A172 (cell line): Measurements from ENCODE around the gene PLCH2. TPM values are rescaled to one million over a fixed set of nuclear protein-coding genes. Genes with fewer than 3 reads are reported as not detected.

ENCODE experiments used
- DNase-seq: peaks from one replicate; pipeline ENCODE4 v3.0.0-alpha.2; 2015; ENCODE audit warnings: low spot score
- total RNA-seq: library from RNA; depleted of rRNA; stranded (reverse); fragments of >200 nt; shearing (Covaris generic); gene quantifications from 2 replicates; pipeline ENCODE4 v1.2.3, GENCODE V29; 2014

PLCH2 gene
- total RNA-seq, 1 experiment from 2014 or later: not detected

DNA sequence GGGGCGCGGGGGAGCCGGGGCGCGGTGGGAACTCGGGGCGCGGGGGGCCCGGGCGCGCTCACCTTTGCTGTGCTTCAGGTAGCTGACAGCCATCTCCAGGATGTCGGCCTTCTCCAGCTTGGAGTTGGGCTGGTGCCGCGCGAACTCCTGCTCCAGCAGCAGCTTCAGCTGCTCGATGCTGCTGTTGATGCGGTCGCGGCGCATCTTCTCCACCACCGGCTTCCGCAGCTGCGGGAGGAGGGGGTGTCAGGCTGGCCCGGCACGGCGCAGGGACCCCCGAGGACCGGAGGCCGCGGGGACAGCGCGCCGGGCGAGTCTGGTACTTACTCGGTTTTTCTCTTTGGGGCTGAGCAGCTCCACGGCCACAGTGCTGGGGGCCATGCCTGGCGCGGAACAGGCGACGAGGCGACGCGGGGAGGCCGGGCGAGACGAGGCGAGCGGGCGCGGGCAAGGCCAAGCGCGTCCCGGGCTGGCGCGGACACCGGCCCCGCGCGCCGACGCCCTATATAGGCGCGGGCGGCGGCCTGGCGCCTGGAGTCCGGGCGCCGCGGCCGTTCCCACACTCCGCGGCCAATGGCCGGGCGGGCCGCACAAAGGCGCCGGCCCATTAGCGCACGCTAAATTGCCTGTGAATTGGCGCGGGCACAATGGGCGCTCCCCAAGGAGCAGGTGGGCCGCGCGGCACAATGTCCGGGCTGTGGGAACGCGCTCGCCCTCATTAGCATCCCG lies 53.9 kb downstream of the PLCH2 start, which contains the start of gene HES5:
TSS of gene HES5 (minus strand) at position 480 of the 729 bp plus-strand sequence. CDS start at position 381, 99 bp downstream.
- DNase-seq: no peak

DNA sequence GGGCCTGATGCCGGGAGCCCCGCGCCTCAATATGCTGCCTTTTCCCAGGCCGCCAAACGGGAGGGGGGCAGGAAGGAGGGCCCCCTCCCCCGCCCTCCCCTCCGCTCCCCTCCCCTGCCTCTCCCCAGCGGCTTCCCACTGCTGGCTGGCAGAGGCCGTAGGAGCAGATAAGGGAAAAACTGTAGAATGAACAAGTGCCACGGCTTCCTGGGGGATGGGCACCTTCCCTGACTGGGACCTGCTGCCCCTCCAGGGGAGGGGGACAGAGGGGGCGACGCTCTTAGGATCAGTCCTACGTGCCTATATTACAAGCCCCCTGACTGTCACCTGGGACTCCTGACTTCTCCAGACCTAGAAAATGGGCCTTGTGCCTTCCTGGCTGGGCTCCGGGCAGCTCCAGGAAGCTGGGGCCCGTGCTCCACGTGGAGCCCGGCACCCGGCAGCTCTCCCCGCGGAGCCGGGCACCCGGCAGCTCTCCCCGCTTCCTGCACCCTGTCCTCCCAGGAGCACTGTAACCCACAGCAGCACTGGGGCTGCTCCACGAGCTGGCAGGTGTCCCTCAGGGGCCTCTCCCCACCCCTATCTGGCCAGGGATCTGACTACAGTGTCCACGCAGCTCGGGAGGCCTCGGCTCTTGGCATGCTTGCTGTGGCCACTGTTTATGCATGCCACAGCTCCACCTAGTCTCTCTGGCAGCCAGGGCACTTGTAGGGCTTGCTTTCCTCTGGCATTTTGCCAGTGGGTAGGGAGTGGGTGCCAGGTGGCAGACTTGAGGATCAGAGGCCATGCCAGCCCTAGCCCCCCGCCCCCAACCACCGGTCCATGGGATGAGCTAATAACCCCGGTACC lies 54.6 kb downstream of the PLCH2 start:
- DNase-seq: no peak

DNA sequence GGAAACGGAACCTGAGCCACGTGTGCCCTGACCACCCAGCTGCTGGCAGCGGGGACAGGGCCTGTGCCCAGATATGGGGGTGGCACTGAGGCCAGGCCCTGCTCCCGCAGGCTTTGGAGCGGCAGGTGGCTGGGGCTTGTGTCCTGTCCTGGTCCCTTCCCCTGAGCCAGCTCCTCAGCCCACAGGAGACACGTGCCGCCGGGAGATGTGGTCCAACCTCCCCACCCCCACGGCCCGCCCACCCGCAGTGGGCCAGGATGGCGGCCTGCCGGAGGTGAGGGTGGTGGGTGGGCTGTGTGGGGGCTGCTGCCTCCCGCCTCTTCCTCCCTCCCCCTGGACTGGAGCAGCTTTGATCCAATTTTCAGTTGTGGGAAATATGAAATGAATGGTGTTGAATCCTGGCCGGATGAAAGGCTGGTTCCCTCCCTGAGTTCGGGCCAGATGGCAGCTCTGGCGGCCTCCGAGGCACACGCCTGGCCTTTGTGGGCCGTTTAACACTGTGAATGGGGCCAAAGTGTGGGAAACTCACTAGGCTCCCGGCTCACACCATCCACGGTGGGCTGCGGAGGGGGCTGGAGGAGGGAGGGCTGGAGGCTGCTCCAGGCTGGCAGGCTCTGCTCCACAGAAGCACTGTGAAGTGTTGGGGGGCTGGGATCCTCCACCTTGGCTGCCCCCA lies 56.5 kb downstream of the PLCH2 start:
- DNase-seq: no peak

DNA sequence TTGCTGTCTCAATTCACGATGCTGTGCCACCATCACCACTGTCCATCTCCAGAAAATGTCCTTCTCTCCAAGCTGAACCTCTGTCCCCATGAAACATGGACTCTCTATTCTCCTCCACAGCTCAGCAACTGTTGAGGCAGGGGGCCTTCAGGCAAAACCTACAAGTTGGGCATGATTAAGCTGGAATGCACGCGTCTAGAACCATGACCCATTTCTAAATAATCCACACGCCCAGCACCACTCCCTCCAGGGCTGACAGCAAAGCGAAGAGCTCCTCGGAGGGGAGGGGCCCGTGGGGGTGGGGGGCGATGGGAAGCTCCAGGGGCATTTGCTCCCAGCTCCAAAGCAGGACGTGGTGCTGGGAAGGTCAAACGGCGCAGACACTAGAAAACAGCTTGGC lies 57.3 kb downstream of the PLCH2 start:
- DNase-seq: peak; percentile 25

DNA sequence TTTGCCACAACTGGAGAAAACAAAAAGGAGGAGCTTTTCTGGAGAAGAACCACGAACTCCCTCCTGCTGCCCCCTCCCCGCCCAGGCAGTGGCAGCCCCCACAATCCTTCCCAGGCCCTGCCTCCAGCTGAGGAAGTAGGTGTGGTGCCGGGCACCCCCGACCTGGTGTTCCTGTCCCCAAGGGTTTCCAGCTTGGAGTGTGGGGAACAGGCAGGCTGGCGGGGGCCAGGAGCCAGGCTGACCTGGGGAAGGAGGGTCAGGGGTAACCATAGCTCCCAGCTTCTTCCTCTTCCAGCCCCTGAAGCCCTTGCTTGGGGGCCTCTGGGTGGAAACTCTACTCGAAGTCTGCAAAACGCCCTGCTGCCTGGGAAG lies 58.2 kb downstream of the PLCH2 start:
- DNase-seq: no peak

DNA sequence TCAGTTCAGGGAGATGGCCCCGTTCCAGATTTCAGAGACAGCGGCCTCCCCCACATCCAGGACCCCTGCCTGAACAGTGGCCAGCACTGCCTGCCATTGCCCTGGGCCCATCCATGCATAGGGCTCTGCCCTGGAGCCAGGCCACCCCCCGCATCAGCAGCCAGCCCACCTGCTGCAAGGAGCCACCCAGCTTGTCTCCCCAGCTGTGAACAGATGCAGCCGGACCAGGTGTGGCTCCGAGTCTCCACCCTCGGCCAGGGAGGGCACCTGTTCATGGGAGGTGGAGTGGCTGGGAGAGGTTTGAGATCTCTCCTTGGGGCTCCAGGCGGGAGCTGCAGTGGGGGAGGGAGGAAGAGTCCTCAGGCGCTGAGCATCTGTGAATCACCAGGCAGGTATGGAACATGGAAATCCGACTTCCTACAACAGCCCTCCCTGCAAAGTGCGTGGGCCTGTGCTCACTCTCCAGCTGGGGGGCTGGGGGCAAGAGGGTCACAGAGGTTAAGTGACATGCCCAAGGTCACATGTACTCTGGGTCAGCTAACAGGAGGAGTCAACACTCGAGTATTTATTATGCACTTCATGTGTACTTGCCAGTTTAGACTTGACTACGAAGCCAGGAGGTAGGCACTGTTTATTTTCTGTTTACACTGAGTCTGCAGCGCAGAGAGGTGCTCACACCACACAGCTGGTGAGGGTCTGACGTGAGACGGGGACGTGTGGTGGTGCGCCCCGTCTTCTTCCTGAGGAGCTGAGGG lies 58.8 kb downstream of the PLCH2 start:
- peak; percentile 46 for DNase-seq

DNA sequence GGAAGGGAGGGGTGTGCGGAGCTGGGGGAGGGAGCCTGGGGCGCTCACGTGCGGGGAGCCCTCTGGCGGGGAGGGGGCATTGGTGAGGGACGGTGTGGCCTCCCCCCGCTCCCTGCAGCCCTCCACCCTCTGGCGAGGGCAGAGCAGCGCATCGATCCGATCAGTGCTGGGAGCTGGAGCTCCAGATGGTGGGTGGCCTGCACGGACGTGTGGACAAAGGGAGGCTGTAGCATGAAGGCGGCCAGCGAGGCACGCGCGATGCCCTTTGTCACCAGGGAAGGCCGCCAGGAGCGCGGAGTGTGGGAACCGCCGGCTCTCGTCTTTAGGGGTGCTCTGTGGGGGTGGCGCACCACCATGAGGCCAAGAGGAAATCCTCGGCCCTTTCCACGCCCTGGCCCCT lies 59.4 kb downstream of the PLCH2 start:
- DNase-seq: no peak

DNA sequence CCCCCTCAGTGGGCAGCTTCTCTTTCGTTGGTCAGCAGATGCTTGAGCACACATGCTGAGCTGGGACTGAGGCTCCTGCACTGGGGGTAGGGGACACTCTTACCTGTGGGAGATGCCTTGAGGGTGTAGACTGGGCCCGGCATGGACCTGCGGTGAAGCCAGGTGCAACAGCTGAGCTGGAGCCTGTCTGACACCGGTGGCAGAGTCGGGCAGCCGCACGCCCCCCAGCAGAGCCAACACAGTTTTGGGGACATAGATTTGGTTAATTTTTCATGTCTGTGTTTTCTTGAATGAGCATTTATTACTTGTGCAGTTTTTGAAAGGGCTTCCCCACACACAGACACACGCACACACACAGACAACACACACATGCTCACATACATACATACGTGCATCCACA lies 59.9 kb downstream of the PLCH2 start:
- no peak for DNase-seq

DNA sequence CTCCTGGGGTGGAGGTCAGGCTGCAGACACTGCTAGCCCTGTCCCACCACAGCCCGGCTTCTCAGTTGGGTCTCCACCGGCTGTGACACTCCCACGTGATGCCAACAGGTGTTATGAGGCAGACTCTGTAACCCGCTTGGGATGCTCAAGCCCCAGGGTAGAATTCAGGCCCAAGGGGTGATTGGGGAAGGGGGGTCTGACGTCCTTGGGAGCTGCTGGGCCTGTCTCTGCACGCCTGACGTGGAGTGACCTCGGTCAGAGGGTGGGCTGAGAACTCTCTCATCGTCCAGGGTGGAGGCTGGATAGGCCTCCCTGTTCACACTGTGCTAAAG lies 61.7 kb downstream of the PLCH2 start:
- no peak for DNase-seq

DNA sequence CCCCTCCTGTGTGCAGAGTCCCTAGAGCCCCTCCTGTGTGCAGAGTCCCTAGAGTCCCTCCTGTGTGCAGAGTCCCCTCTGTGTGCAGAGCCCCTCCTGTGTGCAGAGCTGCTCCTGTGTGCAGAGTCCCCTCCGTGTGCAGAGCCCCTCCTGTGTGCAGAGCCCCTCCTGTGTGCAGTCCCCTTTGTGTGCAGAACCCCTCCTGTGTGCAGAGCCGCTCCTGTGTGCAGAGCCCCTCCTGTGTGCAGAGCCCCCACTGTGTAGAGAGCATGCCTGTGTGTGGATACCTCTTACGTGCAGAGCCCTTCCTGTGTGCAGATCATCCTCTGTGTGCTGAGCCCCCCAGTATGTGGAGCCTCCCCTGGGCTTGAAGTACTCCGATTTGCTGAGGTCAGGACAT lies 62.3 kb downstream of the PLCH2 start:
- DNase-seq: no peak

DNA sequence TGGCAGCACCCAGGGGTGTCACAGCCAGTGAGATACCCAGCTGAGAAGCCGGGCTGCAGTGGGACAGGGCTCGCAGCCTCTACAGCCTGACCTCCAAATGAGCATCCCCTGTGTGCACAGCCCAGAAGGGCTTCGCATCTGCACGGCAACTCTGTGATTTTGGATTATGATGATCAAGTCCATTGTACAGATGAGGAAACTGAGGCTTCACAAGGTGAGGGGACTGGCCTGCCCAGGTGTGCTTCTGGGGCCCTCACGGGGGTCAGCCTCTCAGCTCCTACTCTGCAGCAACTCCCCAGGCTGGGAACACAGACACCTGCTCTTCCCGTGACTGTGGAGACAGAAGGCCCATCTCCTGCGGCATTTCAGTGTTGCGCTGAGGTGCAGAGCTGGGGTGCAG lies 62.8 kb downstream of the PLCH2 start:
- no peak for DNase-seq

DNA sequence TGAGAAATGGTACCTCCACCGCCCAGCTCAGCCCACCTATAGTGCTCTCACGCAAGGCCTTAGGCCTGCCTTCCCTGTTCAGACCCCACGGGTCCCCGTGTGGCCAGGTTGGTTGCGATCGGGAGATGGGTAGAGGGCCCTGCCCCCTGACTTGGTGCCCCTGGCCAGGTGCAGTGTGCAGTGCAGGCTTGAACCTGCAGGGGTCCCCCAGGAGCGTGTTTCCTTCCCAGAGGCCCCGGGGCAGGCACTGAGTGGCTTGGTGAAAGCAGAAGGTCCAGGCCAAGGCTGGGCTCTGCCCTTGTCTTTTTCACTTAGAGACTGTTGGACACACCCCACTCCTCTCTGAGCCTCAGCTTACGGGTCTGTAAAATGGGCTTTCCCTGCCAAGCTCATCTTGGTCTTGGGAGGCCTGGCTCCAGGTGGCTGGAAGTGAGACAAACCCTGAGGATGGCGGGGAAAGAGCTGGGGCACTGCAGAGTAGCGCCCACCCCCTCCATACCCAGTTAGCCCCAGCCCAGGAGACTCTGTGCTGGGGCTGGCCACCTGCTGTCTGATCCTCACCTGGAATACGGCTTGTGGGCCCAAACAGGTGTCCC lies 63.3 kb downstream of the PLCH2 start:
- DNase-seq: no peak

DNA sequence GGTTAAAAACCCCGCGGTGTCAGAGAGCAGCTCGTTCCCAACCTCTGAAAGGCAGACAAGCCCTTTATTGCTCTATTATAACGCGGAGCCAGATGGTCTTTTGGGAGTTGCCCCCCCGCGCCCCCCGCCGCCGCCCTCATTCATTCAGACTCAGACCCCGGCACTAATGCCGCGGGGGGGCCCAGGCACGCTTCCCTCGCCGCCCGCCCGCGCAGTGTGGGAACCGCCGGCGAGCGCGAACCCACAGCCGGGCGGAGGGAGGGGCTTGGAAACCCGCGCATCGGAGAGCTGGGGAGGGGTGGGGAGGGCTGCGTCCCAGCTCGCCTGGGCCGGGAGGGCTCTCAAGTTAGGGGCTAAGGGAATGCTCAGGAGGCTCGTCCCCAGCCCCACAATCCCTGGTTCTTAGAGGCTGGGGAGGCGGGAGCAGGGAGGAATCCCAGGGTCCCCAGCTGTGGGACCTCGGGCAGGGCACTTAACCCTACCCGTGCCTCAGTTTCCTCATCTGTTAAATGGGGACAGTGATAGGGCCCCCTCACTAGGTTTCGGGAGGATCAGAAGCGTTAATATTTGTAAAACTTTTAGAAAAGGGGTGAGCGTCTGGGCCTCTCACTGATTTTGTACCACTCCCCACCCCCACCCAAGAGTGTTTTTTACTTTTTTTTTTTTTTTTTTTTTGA lies 64.9 kb downstream of the PLCH2 start:
- DNase-seq: no peak

DNA sequence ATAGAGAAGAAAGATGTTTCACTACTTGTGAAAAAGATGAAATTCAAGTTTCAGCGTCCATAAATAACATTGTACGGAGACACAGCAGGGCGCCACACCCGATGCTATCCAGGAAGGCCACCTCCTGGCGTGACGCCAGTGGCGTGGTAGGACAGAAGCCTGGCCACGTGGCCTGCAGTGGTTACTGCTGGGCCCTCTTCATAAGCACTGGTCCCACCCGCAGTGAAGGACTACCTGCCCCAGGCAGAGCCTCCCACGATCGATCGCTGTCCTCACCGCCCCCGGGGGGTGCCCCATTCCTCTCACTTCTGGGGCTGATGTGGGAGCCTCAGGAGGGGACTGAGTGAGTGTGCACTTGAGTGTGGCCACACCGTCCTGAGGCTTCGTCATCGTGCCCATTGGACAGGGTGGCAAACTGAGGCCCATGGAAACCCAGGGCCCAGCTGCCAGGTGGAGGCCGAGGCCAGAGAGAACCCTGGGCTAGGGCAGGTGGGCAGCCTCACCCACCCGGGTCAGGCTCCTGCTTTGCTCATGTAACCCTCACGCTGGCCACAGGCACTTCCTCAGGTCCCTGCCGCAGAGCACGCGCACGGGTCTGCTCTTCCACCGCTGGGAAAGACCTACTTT lies 65.6 kb downstream of the PLCH2 start:
- peak; percentile 35 for DNase-seq

DNA sequence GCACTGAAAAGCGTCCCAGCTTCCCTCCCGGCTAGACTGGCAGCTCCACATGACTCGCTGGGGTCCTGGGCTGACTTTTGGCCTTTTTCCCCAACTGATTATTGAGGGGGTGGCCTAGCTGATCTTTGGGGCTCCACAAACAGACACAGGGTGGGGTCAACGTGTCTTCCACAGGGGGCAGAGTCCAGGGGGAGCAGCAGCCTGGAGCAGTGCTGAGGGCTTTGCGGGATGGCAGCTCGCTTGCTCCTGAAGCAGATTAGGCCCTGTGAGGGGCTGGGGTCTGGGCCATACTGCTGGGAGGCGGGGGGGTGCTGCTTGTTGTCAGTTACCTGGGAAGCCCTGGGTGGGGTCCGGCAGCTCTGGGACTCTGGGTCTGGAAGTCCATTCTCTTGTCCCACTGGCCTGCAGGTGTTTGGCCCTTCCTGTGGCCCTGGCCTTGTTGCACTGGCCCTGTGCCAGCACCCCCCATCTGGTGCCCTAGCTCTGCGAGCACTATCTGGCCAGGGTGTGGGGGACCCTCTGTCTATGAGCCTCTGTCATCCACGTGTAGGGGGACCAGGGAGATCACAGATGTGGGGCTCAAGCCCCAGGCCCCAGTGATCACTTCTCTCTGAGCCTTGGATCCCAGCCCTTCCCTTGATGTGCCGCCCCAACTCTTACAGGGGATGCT lies 66.3 kb downstream of the PLCH2 start:
- DNase-seq: no peak

DNA sequence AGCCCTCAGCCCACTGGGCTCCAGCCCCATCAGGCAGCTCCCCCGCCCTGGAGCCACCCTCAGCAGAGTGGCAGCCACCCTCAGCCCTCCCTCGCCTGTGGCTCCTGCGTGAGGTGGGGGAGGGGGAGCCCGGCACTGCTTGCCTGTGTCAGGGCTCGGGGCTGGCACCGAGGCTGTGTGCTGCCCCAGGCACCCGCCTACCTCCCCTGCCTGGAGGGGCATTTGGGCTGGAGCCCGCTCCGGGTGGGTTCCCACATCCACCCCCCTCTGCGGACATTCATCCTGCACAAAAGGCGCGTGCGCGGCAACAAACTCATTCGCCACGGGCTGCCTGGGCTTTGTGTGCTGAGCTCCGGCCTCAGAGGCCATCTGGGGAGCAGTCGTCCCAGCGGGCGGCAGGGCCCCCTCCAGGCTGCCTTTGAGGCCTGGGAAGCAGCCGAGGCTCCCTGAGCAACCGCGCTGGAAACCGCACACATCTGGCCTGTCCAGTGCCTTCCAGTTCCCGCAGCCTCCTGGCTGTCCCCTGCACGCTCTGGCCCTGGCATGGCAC lies 67.5 kb downstream of the PLCH2 start:
- DNase-seq: no peak

DNA sequence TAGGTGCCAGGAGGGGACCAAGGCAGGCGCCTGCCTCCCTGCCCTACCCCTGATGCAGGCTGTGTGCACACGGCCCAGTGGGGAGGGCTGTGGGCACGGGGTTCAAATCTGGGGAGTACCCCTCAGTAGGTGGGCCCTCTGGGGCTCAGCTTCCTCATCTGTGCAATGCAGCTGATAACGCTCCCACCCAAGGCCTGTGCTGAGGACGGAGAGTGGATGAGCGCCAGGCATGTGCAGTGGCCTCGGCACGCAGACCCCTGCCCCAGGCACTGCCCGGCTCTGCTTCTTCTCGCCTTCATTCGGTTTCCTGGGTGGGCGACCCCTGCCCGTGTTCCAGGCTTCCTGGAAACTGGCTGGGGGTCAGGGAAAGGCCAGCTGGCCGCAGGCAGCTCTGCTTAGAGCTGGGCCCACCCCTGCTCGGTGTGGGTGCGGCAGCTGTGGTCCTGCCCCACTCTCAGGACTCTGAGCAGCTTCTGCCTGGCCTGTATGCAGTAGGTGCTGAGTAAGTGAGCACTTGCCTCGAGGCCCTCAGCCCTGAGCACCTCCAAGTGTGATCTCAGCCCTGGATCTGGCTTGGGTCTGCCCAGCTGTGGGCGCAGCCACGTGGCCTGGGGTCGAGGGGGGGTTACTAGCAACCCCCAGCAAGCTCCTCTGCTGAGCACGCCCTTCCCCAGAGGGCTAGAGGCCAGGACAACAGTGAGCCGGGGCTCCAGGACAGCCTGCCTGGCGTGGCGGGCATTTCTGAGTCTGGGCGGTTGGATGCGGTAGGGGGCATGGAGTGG lies 68.2 kb downstream of the PLCH2 start:
- no peak for DNase-seq

DNA sequence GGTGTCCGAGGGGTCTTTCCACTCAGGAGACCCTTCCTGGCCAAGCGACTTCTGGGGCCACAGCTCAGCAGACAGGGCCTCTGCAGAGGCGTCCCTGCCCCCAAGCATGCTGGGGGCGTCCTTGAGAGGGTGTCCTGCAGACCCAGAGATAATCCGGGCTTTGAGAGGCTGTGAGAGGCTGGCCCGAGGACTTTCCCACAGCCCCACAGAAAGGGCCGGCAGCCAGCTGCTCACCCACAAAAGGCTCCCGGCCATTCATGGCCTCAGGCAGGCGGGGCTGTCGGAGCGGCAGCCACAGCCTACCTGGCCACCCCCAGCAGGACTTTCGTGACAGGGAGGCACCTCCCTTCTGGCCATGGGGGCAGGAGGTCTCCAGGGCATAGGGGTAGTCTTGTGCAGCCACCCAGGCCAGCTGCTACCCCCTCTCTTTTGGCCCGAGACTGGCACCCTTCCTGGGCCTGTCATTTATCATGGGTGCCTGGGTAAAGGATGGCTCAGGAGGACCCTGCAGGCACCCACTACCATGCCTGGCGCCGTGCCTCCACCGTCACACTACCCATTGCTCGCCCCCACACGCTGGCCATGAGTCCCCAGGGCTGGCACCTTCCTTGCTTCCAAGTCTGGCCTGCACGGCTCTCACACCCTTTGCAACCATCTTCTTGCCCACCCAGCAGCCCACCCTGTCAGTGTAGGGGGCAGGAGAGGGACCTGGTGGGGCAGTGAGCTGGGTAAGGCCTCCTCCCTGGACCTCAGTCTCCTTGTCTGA lies 69.0 kb downstream of the PLCH2 start:
- no peak for DNase-seq
